ENCODE measurements around the gene ARHGEF16.

ARHGEF16 gene

GRCh38 chr1:3457910-3458883 is 3.7 kb downstream of the ARHGEF16 start:
- no peak for DNase-seq

- DNase-seq, result no peak
Measured at GRCh38 chr1:3459051-3459908, 4.8 kb downstream of the ARHGEF16 start.

GRCh38 chr1:3459940-3460671 is 5.6 kb downstream of the ARHGEF16 start:
- DNase-seq, result no peak

- DNase-seq, result no peak
Measured at GRCh38 chr1:3460672-3461131, 6.2 kb downstream of the ARHGEF16 start.

GRCh38 chr1:3461238-3461933 is 6.9 kb downstream of the ARHGEF16 start:
- no peak for DNase-seq

GRCh38 chr1:3461934-3462275 is 7.4 kb downstream of the ARHGEF16 start:
- DNase-seq, result no peak

GRCh38 chr1:3462356-3463012 is 8.0 kb downstream of the ARHGEF16 start:
- no peak for DNase-seq

GRCh38 chr1:3463013-3463385 is 8.5 kb downstream of the ARHGEF16 start:
- DNase-seq, result no peak

- DNase-seq, result no peak
Measured at GRCh38 chr1:3463408-3463863, 9.0 kb downstream of the ARHGEF16 start.

- no peak for DNase-seq
Measured at GRCh38 chr1:3463891-3464648, 9.6 kb downstream of the ARHGEF16 start.

- no peak for DNase-seq
Measured at GRCh38 chr1:3464649-3465025, 10.2 kb downstream of the ARHGEF16 start.

GRCh38 chr1:3465091-3465934 is 10.8 kb downstream of the ARHGEF16 start:
- no peak for DNase-seq

GRCh38 chr1:3465935-3466321 is 11.5 kb downstream of the ARHGEF16 start:
- DNase-seq, result no peak

- no peak for DNase-seq
Measured at GRCh38 chr1:3466366-3467075, 12.1 kb downstream of the ARHGEF16 start.

GRCh38 chr1:3467096-3468036 is 12.9 kb downstream of the ARHGEF16 start:
- DNase-seq, result no peak

- no peak for DNase-seq
Measured at GRCh38 chr1:3468236-3469103, 14.0 kb downstream of the ARHGEF16 start.

Data from NCI-H2227 treated with DMSO at 0.1 percent for 48 hours (cell line).